PFSK-1 (cell line): ENCODE measurements around the gene ZIC1.

Source experiments
- POLR2AphosphoS5 ChIP-seq: IDR thresholded peaks from 2 replicates; pipeline ENCODE4 v1.6.1; 2012; ENCODE audit warnings: low read depth, mild to moderate bottlenecking, control low read depth, low read length, moderate library complexity
- TAF1 ChIP-seq: IDR thresholded peaks from 2 replicates; pipeline ENCODE4 v1.6.1; 2012; ENCODE audit warnings: low read length, control low read depth, borderline replicate concordance; ENCODE audit not compliant: insufficient read depth
- TF ChIP-seq, protein P1 (sequence below), 2 experiments: IDR thresholded peaks; 2 replicates each; pipeline versions ENCODE4 v1.6.1 to v1.8.0; 2011 to 2012; ENCODE audit warnings: low read depth in 2 of 2, low read length in 2 of 2, control low read depth in 1 of 2, inconsistent platforms in 1 of 2, mild to moderate bottlenecking in 1 of 2, moderate library complexity in 1 of 2; ENCODE audit not compliant: insufficient read depth in 1 of 2

DNA sequence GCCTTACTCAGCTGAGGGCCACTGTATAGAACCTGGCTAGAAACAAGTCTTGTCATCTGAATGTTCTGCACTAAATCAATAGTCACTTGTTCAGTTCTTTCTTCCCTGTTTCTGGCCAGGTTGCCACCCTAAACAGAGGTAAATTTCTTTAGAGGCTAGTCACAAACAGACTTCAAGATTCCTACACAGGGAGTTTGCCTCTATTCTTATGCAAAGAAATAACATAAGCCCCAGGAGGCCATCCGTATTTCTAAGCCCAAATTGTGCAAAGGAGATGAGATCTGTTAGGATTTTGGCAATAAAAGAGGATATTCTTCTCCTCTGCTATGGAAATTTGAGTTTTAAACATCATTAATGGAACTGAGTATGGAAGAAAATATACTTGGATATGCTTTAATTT is 7.7 kb upstream of the ZIC1 start:
- TF ChIP-seq, protein P1, sequence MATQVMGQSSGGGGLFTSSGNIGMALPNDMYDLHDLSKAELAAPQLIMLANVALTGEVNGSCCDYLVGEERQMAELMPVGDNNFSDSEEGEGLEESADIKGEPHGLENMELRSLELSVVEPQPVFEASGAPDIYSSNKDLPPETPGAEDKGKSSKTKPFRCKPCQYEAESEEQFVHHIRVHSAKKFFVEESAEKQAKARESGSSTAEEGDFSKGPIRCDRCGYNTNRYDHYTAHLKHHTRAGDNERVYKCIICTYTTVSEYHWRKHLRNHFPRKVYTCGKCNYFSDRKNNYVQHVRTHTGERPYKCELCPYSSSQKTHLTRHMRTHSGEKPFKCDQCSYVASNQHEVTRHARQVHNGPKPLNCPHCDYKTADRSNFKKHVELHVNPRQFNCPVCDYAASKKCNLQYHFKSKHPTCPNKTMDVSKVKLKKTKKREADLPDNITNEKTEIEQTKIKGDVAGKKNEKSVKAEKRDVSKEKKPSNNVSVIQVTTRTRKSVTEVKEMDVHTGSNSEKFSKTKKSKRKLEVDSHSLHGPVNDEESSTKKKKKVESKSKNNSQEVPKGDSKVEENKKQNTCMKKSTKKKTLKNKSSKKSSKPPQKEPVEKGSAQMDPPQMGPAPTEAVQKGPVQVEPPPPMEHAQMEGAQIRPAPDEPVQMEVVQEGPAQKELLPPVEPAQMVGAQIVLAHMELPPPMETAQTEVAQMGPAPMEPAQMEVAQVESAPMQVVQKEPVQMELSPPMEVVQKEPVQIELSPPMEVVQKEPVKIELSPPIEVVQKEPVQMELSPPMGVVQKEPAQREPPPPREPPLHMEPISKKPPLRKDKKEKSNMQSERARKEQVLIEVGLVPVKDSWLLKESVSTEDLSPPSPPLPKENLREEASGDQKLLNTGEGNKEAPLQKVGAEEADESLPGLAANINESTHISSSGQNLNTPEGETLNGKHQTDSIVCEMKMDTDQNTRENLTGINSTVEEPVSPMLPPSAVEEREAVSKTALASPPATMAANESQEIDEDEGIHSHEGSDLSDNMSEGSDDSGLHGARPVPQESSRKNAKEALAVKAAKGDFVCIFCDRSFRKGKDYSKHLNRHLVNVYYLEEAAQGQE (IDR thresholded peaks at IDR 0.05; ENCODE audit: insufficient read depth in 1 of 2, low read depth in 2 of 2, low read length in 2 of 2): no peak
- TF ChIP-seq TAF1 (no peak), POLR2AphosphoS5 (no peak)
